A549 (cell line): ENCODE measurements around the gene SORCS1. TPM values are rescaled to one million over a fixed set of nuclear protein-coding genes. Genes with fewer than 3 reads are reported as not detected.

Experiments used
- ATAC-seq, 2 experiments: fragments of 200-7000 bp in 1 of 2; fragments of >200 bp in 1 of 2; cut with Nextera tagmentation in 1 of 2; cut with Tn5 transposase in 1 of 2; 3 replicates each; pipeline versions ENCODE4 v1.8.0 to v1.9.1; 2018 to 2020; ENCODE audit warnings: mild to moderate bottlenecking in 1 of 2, moderate library complexity in 1 of 2
- CTCF ChIA-PET: fragments of 300-600 bp; sonication (Branson Sonifier 250); formaldehyde crosslinking; extraction: SDS; loops from one replicate; lab custom pipeline; 2021; ENCODE audit warnings: antibody characterized with exemption, inconsistent platforms; lab: Yijun Ruan, JAX
- POLR2A ChIA-PET: fragments of 350-600 bp; formaldehyde crosslinking; extraction: SDS; loops from one replicate; lab custom pipeline; 2021; ENCODE audit warnings: antibody characterized with exemption, inconsistent platforms; lab: Yijun Ruan, JAX
- DNase-seq, 2 experiments: peaks; one replicate each; pipeline versions ENCODE4 v3.0.0 to v3.0.0-alpha.2; 2011 to 2016; ENCODE audit warnings: low read depth in 1 of 2, low spot score in 1 of 2
- FAIRE-seq: peaks from 2 replicates; lab custom pipeline; 2011; peaks lifted over from hg19 to GRCh38; lab: Jason Lieb, UNC
- H3K27ac ChIP-seq, 2 experiments: fragments of >200 bp; sonication (Bioruptor Twin); formaldehyde crosslinking; 3 replicates each; pipeline ENCODE4 v1.5.1; 2016 to 2017
- H3K4me1 ChIP-seq: fragments of >200 bp; sonication (Bioruptor Twin); formaldehyde crosslinking; 3 replicates; pipeline ENCODE4 v1.6.1; 2016
- H3K4me2 ChIP-seq: fragments of >200 bp; sonication (Bioruptor Twin); formaldehyde crosslinking; 3 replicates; pipeline ENCODE4 v1.6.1; 2016
- H3K4me3 ChIP-seq: fragments of >200 bp; sonication (Bioruptor Twin); formaldehyde crosslinking; 3 replicates; pipeline ENCODE4 v1.5.1; 2016
- H3K9me3 ChIP-seq: fragments of >200 bp; sonication (Bioruptor Twin); formaldehyde crosslinking; 3 replicates; pipeline ENCODE4 v1.6.1; 2016
- BHLHE40 ChIP-seq: IDR thresholded peaks from 2 replicates; pipeline ENCODE4 v1.6.1; 2012; ENCODE audit warnings: low read depth, low read length, inconsistent platforms
- CHD2 ChIP-seq: fragments of 150-350 bp; IDR thresholded peaks from 2 replicates; pipeline ENCODE4 v1.6.1; 2014; ENCODE audit warnings: low read length; ENCODE audit not compliant: partially characterized antibody
- E2F6 ChIP-seq: IDR thresholded peaks from 2 replicates; pipeline ENCODE4 v1.6.1; 2012; ENCODE audit warnings: low read depth, borderline replicate concordance
- EHF ChIP-seq: fragments of 250-450 bp; sonication (Bioruptor Pico); IDR thresholded peaks from 2 replicates; pipeline ENCODE4 v1.5.0; 2020; ENCODE audit warnings: mild to moderate bottlenecking
- ELK1 ChIP-seq: fragments of 150-350 bp; IDR thresholded peaks from 2 replicates; pipeline ENCODE4 v1.6.1; 2014; ENCODE audit warnings: low read depth, mild to moderate bottlenecking, low read length
- EP300 ChIP-seq, 2 experiments: fragments of >200 bp; sonication (Bioruptor Twin); formaldehyde crosslinking; IDR thresholded peaks; 2 replicates in 1 of 2; 3 replicates in 1 of 2; pipeline ENCODE4 v1.6.1; 2016 to 2017
- FOSB ChIP-seq: fragments of 250-450 bp; sonication (Bioruptor Pico); IDR thresholded peaks from 2 replicates; pipeline ENCODE4 v1.5.0; 2020; ENCODE audit warnings: mild to moderate bottlenecking, moderate library complexity
- FOXS1 ChIP-seq: fragments of 250-450 bp; sonication (Bioruptor Pico); IDR thresholded peaks from 2 replicates; pipeline ENCODE4 v1.5.0; 2020; ENCODE audit warnings: mild to moderate bottlenecking, moderate library complexity
- GATA3 ChIP-seq: IDR thresholded peaks from 2 replicates; pipeline ENCODE4 v1.6.1; 2012; ENCODE audit warnings: borderline replicate concordance
- HDAC2 ChIP-seq: fragments of 200-600 bp; sonication (generic); IDR thresholded peaks from 2 replicates; pipeline ENCODE4 v1.6.1; 2016
- JUN ChIP-seq, 2 experiments: fragments of >200 bp; sonication (Bioruptor Twin); formaldehyde crosslinking; IDR thresholded peaks; 2 replicates in 1 of 2; 3 replicates in 1 of 2; pipeline ENCODE4 v1.6.1; 2016 to 2017
- JUNB ChIP-seq: fragments of >200 bp; sonication (Bioruptor Twin); formaldehyde crosslinking; IDR thresholded peaks from 2 replicates; pipeline ENCODE4 v1.6.1; 2016
- KDM1A ChIP-seq: fragments of 200-600 bp; sonication (generic); IDR thresholded peaks from 2 replicates; pipeline ENCODE4 v1.6.1; 2016; ENCODE audit warnings: low read depth, mild to moderate bottlenecking
- KDM5A ChIP-seq: fragments of 200-600 bp; sonication (generic); IDR thresholded peaks from 2 replicates; pipeline ENCODE4 v1.6.1; 2016; ENCODE audit warnings: antibody characterized with exemption, mild to moderate bottlenecking
- NPAS2 ChIP-seq: fragments of 250-450 bp; sonication (Bioruptor Pico); IDR thresholded peaks from 2 replicates; pipeline ENCODE4 v1.8.0; 2022; ENCODE audit warnings: mild to moderate bottlenecking, moderate library complexity, borderline replicate concordance
- NR3C1 ChIP-seq: fragments of >200 bp; sonication (Bioruptor Twin); formaldehyde crosslinking; IDR thresholded peaks from 3 replicates; pipeline ENCODE4 v1.6.1; 2017
- PHF8 ChIP-seq: fragments of 200-600 bp; sonication (generic); IDR thresholded peaks from 2 replicates; pipeline ENCODE4 v1.6.1; 2016; ENCODE audit warnings: low read depth, mild to moderate bottlenecking, antibody characterized with exemption, moderate library complexity, borderline replicate concordance
- RAD21 ChIP-seq, 2 experiments: fragments of >200 bp in 1 of 2; sonication (Bioruptor Twin) in 1 of 2; formaldehyde crosslinking in 1 of 2; IDR thresholded peaks in 1 of 2; conservative IDR thresholded peaks in 1 of 2; 2 replicates in 1 of 2; 3 replicates in 1 of 2; pipeline ENCODE4 v1.6.1; 2012 to 2018; ENCODE audit warnings: inconsistent platforms in 1 of 2
- REST ChIP-seq: fragments of 200-600 bp; sonication (generic); IDR thresholded peaks from 2 replicates; pipeline ENCODE4 v1.6.1; 2016; ENCODE audit warnings: antibody characterized with exemption, mild to moderate bottlenecking, moderate library complexity
- RFX5 ChIP-seq: fragments of 450-650 bp; IDR thresholded peaks from 2 replicates; pipeline ENCODE4 v1.7.1; 2014; ENCODE audit warnings: antibody characterized with exemption, mild to moderate bottlenecking, moderate library complexity
- SREBF2 ChIP-seq: fragments of 450-650 bp; IDR thresholded peaks from 2 replicates; pipeline ENCODE4 v1.6.1; 2014; ENCODE audit warnings: mild to moderate bottlenecking, moderate library complexity
- ZSCAN20 ChIP-seq: fragments of 250-450 bp; sonication (Bioruptor Pico); IDR thresholded peaks from 2 replicates; pipeline ENCODE4 v1.8.0; 2022; ENCODE audit warnings: mild to moderate bottlenecking, moderate library complexity
- WGBS: methylation state at CpG from one replicate; pipeline ENCODE4 v1.1.6; 2017; ENCODE audit errors: missing lambda C conversion rate; 5-methylcytosine and 5-hydroxymethylcytosine counted together
- polyA plus RNA-seq, 4 experiments: library from polyadenylated mRNA; depleted of rRNA in 3 of 4; stranded (reverse); fragments of >200 nt; fragmentation: RNase III in 1 of 4; extraction: RNeasy Plus Mini Kit Qiagen cat#74134 plus additional on column Dnase treatment in 1 of 4; gene quantifications; 2 replicates in 3 of 4; 3 replicates in 1 of 4; pipeline ENCODE4 v1.2.3, GENCODE V29; 2011 to 2017

SORCS1 gene
- polyA plus RNA-seq, 2 of the 4 experiments (the other 2 are of a cell fraction), result not detected

GRCh38 chr10:107071301-107071700 lies 93.2 kb downstream of the SORCS1 start:
- 28% methylated on average over 4 of the region's 4 CpGs for WGBS
- no peak for FAIRE-seq
- Histone ChIP-seq H3K4me2 (no peak overlapping the region), H3K4me3 (no peak overlapping the region), H3K9me3 (no peaks in the 10 kb centered on the region), H3K27ac (no peak overlapping the region), H3K4me1 (no peaks in the 10 kb centered on the region)
- TF ChIP-seq SREBF2 (no peak), FOXS1 (CRISPR knock-in tag) (no peak), ELK1 (no peak)
- no peak for DNase-seq
- ChIA-PET CTCF (interaction anchor here (1.6 kb wide), 1 partner anchor 49 kb away, joined by 3 read pairs; no protein-coding TSS in a partner anchor), POLR2A (no interaction called here)
- no peak for ATAC-seq

GRCh38 chr10:107067843-107068242 lies 96.7 kb downstream of the SORCS1 start:
- H3K4me1 ChIP-seq, result no peaks in the 10 kb centered on the region
- TF ChIP-seq FOSB (CRISPR knock-in tag), result no peak
- no peak for TF ChIP-seq GATA3
- no peak for TF ChIP-seq JUNB
- TF ChIP-seq JUN (IDR thresholded peaks at IDR 0.05), result no peak
- TF ChIP-seq EP300 (IDR thresholded peaks at IDR 0.05), result no peak
- TF ChIP-seq KDM1A, result no peak
- no peak for TF ChIP-seq EHF (CRISPR knock-in tag)
- TF ChIP-seq RAD21 (conservative IDR thresholded peaks at IDR 0.05 in 1 of 2, IDR thresholded peaks at IDR 0.05 in 1 of 2), result no peak
- no peak for TF ChIP-seq ZSCAN20 (CRISPR knock-in tag)
- no peak for TF ChIP-seq E2F6
- TF ChIP-seq HDAC2, result no peak
- TF ChIP-seq NR3C1, result no peak
- no peak for TF ChIP-seq CHD2
- TF ChIP-seq PHF8, result no peak
- TF ChIP-seq RFX5, result no peak
- TF ChIP-seq ELK1, result no peak
- no peak for TF ChIP-seq KDM5A
- TF ChIP-seq NPAS2 (CRISPR knock-in tag), result no peak
- TF ChIP-seq REST, result no peak
- TF ChIP-seq BHLHE40, result no peak
- TF ChIP-seq, all 56 proteins: peak for 0
- 1% methylated on average over 4 of the region's 4 CpGs for WGBS
- ChIA-PET CTCF (no interaction called here), POLR2A (no interaction called here)
- Histone ChIP-seq H3K4me2 (no peak overlapping the region), H3K27ac (no peak overlapping the region), H3K9me3 (no peaks in the 10 kb centered on the region), H3K4me3 (no peak overlapping the region)
- FAIRE-seq (no peak), DNase-seq (no peak), ATAC-seq (no peak)
